Activated gamma-delta T cell treated with Interleukin-2 at 50 U/mL for 16 hours (primary cell): ENCODE measurements around the gene RSPH1.
A peak's percentile ranks its signal among the peaks of the same experiment; 100 is the strongest.

Source experiments
- DNase-seq: peaks from one replicate; pipeline ENCODE4 v3.0.0-alpha.2; 2020

The RSPH1 gene

GRCh38 chr21:42461881-42462877, 33.8 kb downstream of the RSPH1 start:
- no peak for DNase-seq

DNA sequence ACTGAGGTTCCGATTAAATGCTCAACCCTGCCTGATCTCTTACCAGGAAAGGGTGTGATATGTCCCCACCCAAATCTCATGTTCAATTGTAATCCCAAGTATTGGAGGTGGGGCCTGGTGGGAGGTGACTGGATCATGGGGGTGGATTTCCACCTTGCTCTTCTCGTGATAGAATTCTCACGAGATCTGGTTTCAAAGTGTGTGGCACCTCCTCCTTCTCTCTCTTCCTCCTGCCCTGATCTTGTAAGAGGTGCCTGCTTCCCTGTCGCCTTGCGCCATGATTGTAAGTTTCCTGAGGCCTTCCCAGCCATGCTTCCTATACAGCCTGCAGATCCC, 34.9 kb downstream of the RSPH1 start:
- DNase-seq: no peak

DNA sequence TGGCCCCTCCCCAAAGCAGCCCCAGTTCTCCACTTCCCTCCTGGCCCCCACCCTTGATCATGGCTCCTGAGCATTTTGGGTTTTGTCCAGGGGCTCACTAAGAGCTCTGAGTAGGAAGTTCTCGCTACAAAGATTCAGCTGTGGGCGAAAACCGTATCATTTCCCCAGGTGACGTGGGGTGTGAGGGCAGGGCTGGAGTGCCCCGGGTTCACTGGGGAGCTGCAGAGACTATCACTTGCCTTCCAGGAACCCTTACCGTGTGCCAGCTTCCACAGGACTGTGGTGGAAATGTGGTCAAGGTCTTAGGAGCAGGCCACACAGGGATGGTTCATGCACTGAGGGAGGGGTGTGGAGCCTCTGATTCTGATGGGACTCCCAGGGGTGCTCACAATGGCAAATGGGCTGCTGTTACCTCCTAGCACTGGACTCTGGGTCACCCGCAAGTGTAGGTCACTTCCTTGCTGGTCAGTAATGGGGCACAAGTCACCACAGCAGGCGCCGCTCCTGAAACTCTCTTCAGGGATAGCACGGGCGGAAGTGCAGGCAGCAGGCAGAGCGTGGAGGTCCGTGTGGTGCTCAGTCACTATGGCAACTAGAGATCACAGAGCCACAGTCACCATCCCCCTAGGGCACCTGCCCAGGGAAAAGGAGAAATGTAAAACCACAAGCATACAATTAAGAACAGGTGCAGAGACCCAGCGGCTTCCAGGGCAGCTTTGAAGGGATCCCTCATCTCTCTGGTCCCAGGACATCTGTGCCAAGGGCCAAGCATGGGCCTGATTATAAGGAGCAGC, 35.4 kb downstream of the RSPH1 start:
- DNase-seq: no peak

GRCh38 chr21:42459546-42460215, 36.3 kb downstream of the RSPH1 start:
- DNase-seq: no peak

GRCh38 chr21:42459082-42459460, 37.0 kb downstream of the RSPH1 start:
- DNase-seq: no peak

- peak; percentile 41 for DNase-seq
These were observed 39.6 kb downstream of the RSPH1 start for GRCh38 chr21:42456457-42456856.

GRCh38 chr21:42455754-42456440, 40.1 kb downstream of the RSPH1 start:
- DNase-seq: no peak

GRCh38 chr21:42455196-42455595, 40.8 kb downstream of the RSPH1 start:
- no peak for DNase-seq

GRCh38 chr21:42454786-42455185, 41.2 kb downstream of the RSPH1 start:
- DNase-seq: no peak

- DNase-seq: no peak
These were observed 41.9 kb downstream of the RSPH1 start for GRCh38 chr21:42453986-42454570.

DNA sequence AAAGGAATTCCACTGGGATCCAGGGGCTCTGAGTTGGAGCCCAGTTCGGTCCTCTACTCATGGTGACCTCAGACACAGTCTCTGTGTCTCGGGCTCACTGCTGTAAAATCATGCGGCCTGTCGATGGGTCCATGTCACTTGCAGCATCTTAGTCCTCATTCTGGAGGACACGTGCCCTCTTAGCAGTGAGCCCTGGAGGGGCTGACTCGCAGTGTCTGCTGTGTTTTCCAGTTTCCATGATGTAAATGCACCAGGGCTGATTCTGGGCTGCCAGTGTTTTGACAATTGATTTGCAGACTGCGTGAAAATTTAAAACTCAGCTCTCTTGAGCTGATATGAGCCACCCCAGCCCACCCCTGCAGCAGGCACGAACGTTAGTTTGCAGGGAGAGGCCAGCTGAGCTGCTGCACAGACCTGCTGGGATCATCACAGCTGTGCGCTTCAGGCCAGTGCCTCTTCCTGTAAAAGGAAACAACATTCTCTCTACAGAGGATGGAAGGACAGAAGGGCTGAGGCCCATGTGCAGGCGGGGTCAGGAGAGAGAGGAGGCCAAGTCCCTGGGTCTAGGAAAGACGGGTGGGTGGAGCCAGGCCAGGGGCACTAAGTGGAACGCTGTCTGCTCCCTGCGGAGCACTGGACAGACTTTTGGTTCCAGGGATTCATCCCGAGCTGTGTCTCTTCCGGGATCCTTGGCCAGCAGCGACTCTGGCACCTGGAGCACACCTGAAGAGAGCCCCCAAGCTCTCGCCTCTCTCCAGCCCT, 42.6 kb downstream of the RSPH1 start:
- DNase-seq: no peak

- DNase-seq: no peak
These were observed 43.4 kb downstream of the RSPH1 start for GRCh38 chr21:42452401-42453223.

GRCh38 chr21:42451941-42452340, 44.1 kb downstream of the RSPH1 start:
- DNase-seq: no peak

- no peak for DNase-seq
These were observed 47.3 kb downstream of the RSPH1 start for GRCh38 chr21:42448686-42449085.

- no peak for DNase-seq
These were observed 48.3 kb downstream of the RSPH1 start for GRCh38 chr21:42447732-42448131.

DNA sequence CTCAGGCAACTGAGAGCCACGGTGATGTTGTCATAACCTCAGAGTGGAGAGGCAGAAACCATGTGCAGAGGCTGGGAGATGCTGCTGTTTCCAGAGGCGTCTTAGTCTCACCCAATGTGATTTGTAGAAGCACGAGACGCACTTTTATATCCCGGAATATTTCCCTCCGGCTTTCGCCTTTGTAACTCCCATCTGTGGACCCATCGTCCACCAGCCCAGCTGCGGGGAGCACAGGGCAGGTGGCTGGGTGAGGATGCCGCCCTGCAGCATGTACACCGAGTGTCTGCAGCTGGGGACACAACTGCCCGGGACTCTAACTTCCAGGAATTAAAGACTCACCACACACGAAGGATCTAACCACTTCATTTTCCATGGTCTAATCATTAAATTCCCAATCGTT, 48.8 kb downstream of the RSPH1 start:
- no peak for DNase-seq

- no peak for DNase-seq
These were observed 49.5 kb downstream of the RSPH1 start for GRCh38 chr21:42446531-42446930.

- no peak for DNase-seq
These were observed 50.7 kb downstream of the RSPH1 start for GRCh38 chr21:42445311-42445710.

GRCh38 chr21:42444745-42445059, 51.3 kb downstream of the RSPH1 start:
- no peak for DNase-seq

DNA sequence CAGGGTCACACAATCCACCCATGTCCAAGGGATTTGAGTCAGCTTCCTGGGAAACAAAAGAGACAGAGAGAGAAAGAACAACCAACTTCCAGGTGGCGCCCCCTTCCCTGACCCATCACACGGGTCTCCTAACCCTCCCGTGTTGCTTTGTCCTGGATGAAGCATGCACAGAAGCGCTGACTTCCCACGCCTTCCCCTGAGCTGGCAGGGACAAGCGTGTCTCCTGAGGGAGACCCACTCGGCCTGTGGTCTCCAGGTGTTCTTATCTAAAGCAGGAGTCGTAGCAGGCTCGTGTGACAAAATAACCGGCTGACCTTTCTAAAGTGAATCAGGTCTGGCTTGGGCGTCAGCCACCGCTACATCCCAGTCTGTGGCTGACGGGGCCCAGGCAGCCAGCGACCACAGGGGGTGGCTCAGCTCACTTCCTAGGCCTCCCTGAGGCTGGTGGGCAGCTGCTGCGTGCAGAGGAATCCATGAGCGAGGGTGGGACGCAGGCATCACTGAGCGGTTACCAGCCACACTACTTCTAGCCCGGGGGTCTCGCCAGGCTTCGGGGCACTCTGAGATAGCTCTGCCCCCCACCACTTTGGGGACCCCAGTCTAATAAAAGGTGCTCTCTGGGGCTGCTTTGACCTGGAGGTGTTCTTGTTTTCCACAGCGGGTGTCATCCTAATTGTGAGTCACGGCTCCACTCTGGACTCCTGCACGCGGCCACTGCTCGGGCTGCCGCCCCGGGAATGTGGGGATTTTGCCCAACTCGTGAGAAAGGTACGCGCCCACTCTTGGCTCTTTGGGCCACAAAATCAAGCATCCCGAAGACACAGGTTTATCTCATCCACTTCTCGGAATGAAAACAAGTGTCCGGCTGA, 51.9 kb downstream of the RSPH1 start:
- no peak for DNase-seq
